ENCODE data around the gene SERPINA9. TPM values are rescaled to one million over a fixed set of nuclear protein-coding genes. Genes with fewer than 3 reads are reported as not detected.
A peak's percentile ranks its signal among the peaks of the same experiment; 100 is the strongest.

The SERPINA9 gene
- total and polyA plus RNA-seq, 2 experiments from 2014 or later, result not detected

- no peaks in the 10 kb centered on the region for H3K36me3 ChIP-seq
Measured at GRCh38 chr14:94499673-94500072, 23.7 kb upstream of the SERPINA9 start.

GRCh38 chr14:94498215-94498614, 22.2 kb upstream of the SERPINA9 start:
- Histone ChIP-seq H3K27ac (no peak overlapping the region), H3K27me3 (peaks cover 3% of the 10 kb centered on the region), H3K36me3 (no peaks in the 10 kb centered on the region), H3K4me1 (ENCODE audit: low read depth) (no peaks in the 10 kb centered on the region), H3K4me3 (no peak overlapping the region), H3K9me3 (ENCODE audit: low read depth) (no peaks in the 10 kb centered on the region)
- DNase-seq (ENCODE audit: low read depth in 1 of 2, low spot score in 1 of 2), result no peak
- no peak for TF ChIP-seq CTCF (IDR thresholded peaks at IDR 0.05; ENCODE audit: low read depth, low read length)

More at GRCh38 chr14:94499673-94500072, 23.7 kb upstream of the SERPINA9 start:
- Histone ChIP-seq H3K4me3 (no peak overlapping the region), H3K4me1 (ENCODE audit: low read depth) (no peaks in the 10 kb centered on the region), H3K9me3 (ENCODE audit: low read depth) (no peaks in the 10 kb centered on the region), H3K27ac (no peak overlapping the region), H3K27me3 (no peaks in the 10 kb centered on the region)
- TF ChIP-seq CTCF (IDR thresholded peaks at IDR 0.05; ENCODE audit: low read depth, low read length), result no peak
- no peak for DNase-seq (ENCODE audit: low read depth in 1 of 2, low spot score in 1 of 2)

GRCh38 chr14:94494085-94494484, 18.1 kb upstream of the SERPINA9 start:
- no peak overlapping the region for H3K27ac ChIP-seq
- H3K4me1 ChIP-seq (ENCODE audit: low read depth), result no peaks in the 10 kb centered on the region
- no peaks in the 10 kb centered on the region for H3K36me3 ChIP-seq
- H3K4me3 ChIP-seq, result no peak overlapping the region
- DNase-seq (ENCODE audit: low read depth in 1 of 2, low spot score in 1 of 2), result no peak
- no peak for TF ChIP-seq CTCF (IDR thresholded peaks at IDR 0.05; ENCODE audit: low read depth, low read length)
- H3K27me3 ChIP-seq, result peaks cover 3% of the 10 kb centered on the region
- no peaks in the 10 kb centered on the region for H3K9me3 ChIP-seq (ENCODE audit: low read depth)

- Histone ChIP-seq H3K4me3 (no peak overlapping the region), H3K4me1 (ENCODE audit: low read depth) (no peaks in the 10 kb centered on the region), H3K27me3 (peaks cover 3% of the 10 kb centered on the region), H3K36me3 (no peaks in the 10 kb centered on the region), H3K9me3 (ENCODE audit: low read depth) (no peaks in the 10 kb centered on the region), H3K27ac (no peak overlapping the region)
- peak in 1 of 2 donors; percentile 15 for DNase-seq (ENCODE audit: low read depth in 1 of 2, low spot score in 1 of 2)
- no peak for TF ChIP-seq CTCF (IDR thresholded peaks at IDR 0.05; ENCODE audit: low read depth, low read length)
Measured at GRCh38 chr14:94491511-94491910, 15.5 kb upstream of the SERPINA9 start.

GRCh38 chr14:94489336-94489735, 13.3 kb upstream of the SERPINA9 start:
- Histone ChIP-seq H3K27ac (no peak overlapping the region), H3K9me3 (ENCODE audit: low read depth) (no peaks in the 10 kb centered on the region), H3K36me3 (no peaks in the 10 kb centered on the region), H3K4me1 (ENCODE audit: low read depth) (no peaks in the 10 kb centered on the region), H3K27me3 (peaks cover 3% of the 10 kb centered on the region), H3K4me3 (no peak overlapping the region)
- DNase-seq (ENCODE audit: low read depth in 1 of 2, low spot score in 1 of 2), result no peak
- no peak for TF ChIP-seq CTCF (IDR thresholded peaks at IDR 0.05; ENCODE audit: low read depth, low read length)

GRCh38 chr14:94486883-94487282, 10.9 kb upstream of the SERPINA9 start:
- no peak overlapping the region for H3K27ac ChIP-seq
- H3K27me3 ChIP-seq, result no peaks in the 10 kb centered on the region
- no peak for DNase-seq (ENCODE audit: low read depth in 1 of 2, low spot score in 1 of 2)
- H3K4me1 ChIP-seq (ENCODE audit: low read depth), result no peaks in the 10 kb centered on the region
- H3K9me3 ChIP-seq (ENCODE audit: low read depth), result no peaks in the 10 kb centered on the region
- TF ChIP-seq CTCF (IDR thresholded peaks at IDR 0.05; ENCODE audit: low read depth, low read length), result no peak
- H3K36me3 ChIP-seq, result no peaks in the 10 kb centered on the region
- no peak overlapping the region for H3K4me3 ChIP-seq
